Uterus (tissue), 4 donors: ENCODE measurements around the gene TBC1D5. TPM values are rescaled to one million over a fixed set of nuclear protein-coding genes. Genes with fewer than 3 reads are reported as not detected.

ENCODE experiments used
- DNase-seq, 2 donors: peaks; one replicate each; pipeline ENCODE4 v3.0.0-alpha.2; 2019 to 2020
- H3K27ac ChIP-seq, 2 donors: fragments of 200-600 bp; sonication (generic); 1 replicate in 1 of 2; 2 replicates in 1 of 2; pipeline ENCODE4 v1.5.1; 2016 to 2018
- H3K27me3 ChIP-seq, 2 donors: fragments of 200-600 bp; sonication (generic); one replicate each; pipeline ENCODE4 v1.5.1; 2018 to 2019; ENCODE audit warnings: control low read depth in 1 of 2
- H3K36me3 ChIP-seq, 2 donors: fragments of 200-600 bp; sonication (generic); one replicate each; pipeline ENCODE4 v1.5.1; 2019; ENCODE audit warnings: control low read depth in 1 of 2
- H3K4me1 ChIP-seq, 2 donors: fragments of 200-600 bp; sonication (generic); one replicate each; pipeline ENCODE4 v1.5.1; 2018 to 2019; ENCODE audit warnings: control low read depth in 1 of 2
- H3K4me3 ChIP-seq, 2 donors: fragments of 200-600 bp; sonication (generic); 1 replicate in 1 of 2; 2 replicates in 1 of 2; pipeline ENCODE4 v1.5.1; 2018 to 2019; ENCODE audit warnings: mild to moderate bottlenecking in 1 of 2
- H3K9me3 ChIP-seq, 2 donors: fragments of 200-600 bp; sonication (generic); one replicate each; pipeline ENCODE4 v1.5.1; 2019; ENCODE audit warnings: control low read depth in 1 of 2
- POLR2A ChIP-seq, 2 donors: fragments of 450-650 bp; IDR thresholded peaks; one replicate each; pipeline ENCODE4 v1.6.1; 2016; ENCODE audit warnings: antibody characterized with exemption in 2 of 2, mild to moderate bottlenecking in 1 of 2, moderate library complexity in 1 of 2
- intact Hi-C: fragments of 100-400 bp; cut with DNase I; formaldehyde crosslinking; loops from one replicate; pipeline ENCODE4 v1.15.1; 2023; ENCODE audit warnings: low total_unique reads
- total RNA-seq, 4 donors: library from RNA; depleted of rRNA in 3 of 4; stranded (reverse); fragments of >200 nt in 3 of 4; gene quantifications; one replicate each; pipeline versions ENCODE4 v1.1.0 to v1.2.4, GENCODE V29; 2014 to 2023
- TF ChIP-seq, protein P1 (sequence below), 4 experiments: fragments of 200-600 bp in 2 of 4; fragments of 450-650 bp in 2 of 4; sonication (generic) in 2 of 4; IDR thresholded peaks; one replicate each; pipeline ENCODE4 v1.5.1; 2016 to 2019; ENCODE audit warnings: antibody characterized with exemption in 4 of 4, mild to moderate bottlenecking in 2 of 4, moderate library complexity in 1 of 4
- donor health status: DM: yes; HTN: yes; CAD: no.

The TBC1D5 gene
- total RNA-seq, 4 donors from 2014 or later: 34.6 to 189 (median 75.6) TPM

DNA sequence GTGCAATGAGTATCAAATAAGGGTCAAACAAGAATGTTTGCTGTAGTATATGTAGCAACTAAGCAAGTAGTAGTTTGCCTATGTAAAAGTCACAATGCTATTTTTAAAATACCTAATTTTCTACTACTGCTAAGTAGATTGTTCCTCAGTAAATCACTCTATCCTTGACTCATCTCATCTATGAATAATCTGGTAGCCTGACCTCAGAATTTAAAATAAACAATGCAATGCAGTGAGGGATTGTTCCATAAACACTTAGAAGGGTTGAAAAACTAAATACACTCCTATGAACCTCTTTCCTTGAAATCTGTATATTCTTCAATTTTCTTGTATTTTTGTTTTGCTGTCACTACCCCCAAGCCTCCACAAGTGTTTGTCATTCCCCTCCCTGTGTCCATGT lies 253.3 kb downstream of the TBC1D5 start:
- Histone ChIP-seq H3K36me3 (no peaks in the 10 kb centered on the region), H3K4me1 (no peaks in the 10 kb centered on the region), H3K27ac (no peak overlapping the region), H3K27me3 (no peaks in the 10 kb centered on the region), H3K4me3 (no peak overlapping the region), H3K9me3 (peaks cover 0 to 8% of the 10 kb centered on the region in 2 donors)
- DNase-seq: no peak
- intact Hi-C loops: no loop called here
- TF ChIP-seq, protein P1, sequence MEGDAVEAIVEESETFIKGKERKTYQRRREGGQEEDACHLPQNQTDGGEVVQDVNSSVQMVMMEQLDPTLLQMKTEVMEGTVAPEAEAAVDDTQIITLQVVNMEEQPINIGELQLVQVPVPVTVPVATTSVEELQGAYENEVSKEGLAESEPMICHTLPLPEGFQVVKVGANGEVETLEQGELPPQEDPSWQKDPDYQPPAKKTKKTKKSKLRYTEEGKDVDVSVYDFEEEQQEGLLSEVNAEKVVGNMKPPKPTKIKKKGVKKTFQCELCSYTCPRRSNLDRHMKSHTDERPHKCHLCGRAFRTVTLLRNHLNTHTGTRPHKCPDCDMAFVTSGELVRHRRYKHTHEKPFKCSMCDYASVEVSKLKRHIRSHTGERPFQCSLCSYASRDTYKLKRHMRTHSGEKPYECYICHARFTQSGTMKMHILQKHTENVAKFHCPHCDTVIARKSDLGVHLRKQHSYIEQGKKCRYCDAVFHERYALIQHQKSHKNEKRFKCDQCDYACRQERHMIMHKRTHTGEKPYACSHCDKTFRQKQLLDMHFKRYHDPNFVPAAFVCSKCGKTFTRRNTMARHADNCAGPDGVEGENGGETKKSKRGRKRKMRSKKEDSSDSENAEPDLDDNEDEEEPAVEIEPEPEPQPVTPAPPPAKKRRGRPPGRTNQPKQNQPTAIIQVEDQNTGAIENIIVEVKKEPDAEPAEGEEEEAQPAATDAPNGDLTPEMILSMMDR (IDR thresholded peaks at IDR 0.05): no peak
- no peak for TF ChIP-seq POLR2A (IDR thresholded peaks at IDR 0.05)

DNA sequence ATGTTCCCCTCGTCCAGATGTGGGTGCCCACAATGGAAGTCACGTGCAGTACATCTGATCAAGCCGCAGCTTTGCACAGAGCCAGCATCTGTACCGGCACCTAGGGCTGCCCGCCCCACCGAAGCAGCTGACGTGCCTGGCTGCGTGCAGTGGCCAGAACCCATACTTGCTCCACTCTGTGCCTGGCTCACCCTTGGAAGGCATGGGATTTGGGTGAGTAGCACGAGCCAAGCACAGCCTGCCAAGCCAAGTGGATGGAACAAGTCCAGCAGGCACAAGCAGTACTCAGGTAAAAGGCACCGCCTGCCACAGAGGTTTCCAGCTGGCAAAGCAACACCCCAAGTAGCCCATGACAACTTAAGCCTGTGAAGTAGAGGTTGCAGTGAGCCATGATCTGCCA lies 261.3 kb downstream of the TBC1D5 start:
- Histone ChIP-seq H3K27me3 (no peaks in the 10 kb centered on the region), H3K4me3 (no peak overlapping the region), H3K9me3 (no peaks in the 10 kb centered on the region), H3K36me3 (no peaks in the 10 kb centered on the region), H3K4me1 (no peaks in the 10 kb centered on the region), H3K27ac (no peak overlapping the region)
- intact Hi-C loops: no loop called here
- no peak for DNase-seq
- TF ChIP-seq, protein P1 (IDR thresholded peaks at IDR 0.05): no peak
- no peak for TF ChIP-seq POLR2A (IDR thresholded peaks at IDR 0.05)

DNA sequence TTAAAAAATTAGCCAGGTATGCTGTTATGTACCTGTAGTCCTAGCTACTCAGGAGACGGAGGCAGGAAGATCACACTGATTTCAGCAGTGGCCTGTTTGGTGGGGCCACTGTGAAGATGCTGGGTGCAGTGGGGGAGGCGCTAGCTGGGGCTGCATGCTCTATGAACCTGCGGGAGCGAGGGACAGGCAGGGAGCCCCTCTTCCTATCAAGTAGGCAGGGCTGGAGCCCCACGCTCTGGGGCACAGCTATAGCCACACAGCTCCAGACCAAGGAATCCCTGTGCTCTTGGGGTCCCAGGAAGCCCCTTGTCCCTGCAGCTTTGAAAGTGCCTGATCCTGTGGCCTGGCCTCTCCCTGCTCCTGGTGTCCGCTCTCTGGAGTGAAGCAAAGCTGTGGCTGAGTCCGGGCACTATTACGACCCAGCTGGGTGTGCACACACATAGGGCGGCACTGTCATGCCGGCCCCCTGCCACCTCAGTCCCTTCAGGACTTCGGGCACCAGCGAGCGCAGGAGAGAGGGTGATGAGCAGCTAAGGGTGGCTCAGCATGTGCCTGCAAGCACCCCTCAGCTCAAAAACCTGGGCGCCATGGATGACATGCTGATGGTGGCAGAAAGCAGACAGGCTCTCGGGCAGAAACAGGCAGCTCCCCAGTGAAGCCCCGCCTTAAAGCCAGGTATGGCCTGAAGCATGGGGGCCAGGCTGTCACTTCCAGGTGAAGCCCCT lies 262.6 kb downstream of the TBC1D5 start:
- Histone ChIP-seq H3K27me3 (no peaks in the 10 kb centered on the region), H3K4me3 (no peak overlapping the region), H3K9me3 (no peaks in the 10 kb centered on the region), H3K27ac (no peak overlapping the region), H3K36me3 (no peaks in the 10 kb centered on the region), H3K4me1 (no peaks in the 10 kb centered on the region)
- DNase-seq: no peak
- intact Hi-C loops: no loop called here
- TF ChIP-seq, protein P1 (IDR thresholded peaks at IDR 0.05): no peak
- TF ChIP-seq POLR2A (IDR thresholded peaks at IDR 0.05): no peak

DNA sequence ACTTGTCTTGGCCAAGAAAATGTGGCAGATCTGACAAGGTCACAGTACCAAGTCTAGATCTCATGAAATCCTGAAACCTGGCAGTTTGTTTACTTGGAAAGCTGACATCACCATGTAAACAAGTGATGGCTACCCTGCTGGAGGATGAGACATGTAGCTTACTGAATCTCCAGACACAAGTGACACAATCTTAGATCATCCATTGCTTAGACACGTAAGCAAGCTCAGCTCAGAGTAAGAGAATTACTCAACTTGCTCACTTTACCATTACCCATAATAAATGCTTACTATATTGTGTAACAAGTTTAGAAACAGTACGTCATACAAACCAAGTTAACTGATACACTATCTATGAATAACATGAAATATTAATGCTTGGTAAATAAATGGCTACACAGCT lies 263.8 kb downstream of the TBC1D5 start:
- intact Hi-C loops: no loop called here
- Histone ChIP-seq H3K27me3 (no peaks in the 10 kb centered on the region), H3K4me3 (no peak overlapping the region), H3K4me1 (no peaks in the 10 kb centered on the region), H3K9me3 (no peaks in the 10 kb centered on the region), H3K36me3 (no peaks in the 10 kb centered on the region), H3K27ac (no peak overlapping the region)
- DNase-seq: no peak
- TF ChIP-seq POLR2A (IDR thresholded peaks at IDR 0.05): no peak

DNA sequence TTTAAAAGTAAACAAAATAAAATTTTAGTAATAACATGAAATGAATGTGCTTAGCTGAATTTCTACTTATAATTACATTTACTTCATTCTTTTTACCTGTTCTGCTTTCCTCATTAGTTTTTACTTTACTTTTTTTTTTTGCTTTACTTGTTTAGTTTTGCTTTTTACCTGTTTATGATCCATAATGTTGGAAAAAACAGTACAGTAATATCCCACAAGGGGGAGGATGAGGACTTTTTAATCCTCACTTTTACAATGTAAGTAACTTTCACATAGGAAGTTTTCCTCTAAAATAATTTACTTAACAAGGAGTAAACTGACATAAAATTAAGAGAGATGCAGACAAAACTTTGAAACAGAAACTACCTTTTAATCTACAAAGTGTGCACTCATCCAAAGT lies 268.7 kb downstream of the TBC1D5 start:
- Histone ChIP-seq H3K4me1 (no peaks in the 10 kb centered on the region), H3K4me3 (no peak overlapping the region), H3K9me3 (no peaks in the 10 kb centered on the region), H3K36me3 (no peaks in the 10 kb centered on the region), H3K27me3 (no peaks in the 10 kb centered on the region), H3K27ac (no peak overlapping the region)
- no peak for DNase-seq
- intact Hi-C loops: no loop called here
- no peak for TF ChIP-seq POLR2A (IDR thresholded peaks at IDR 0.05)
- TF ChIP-seq, protein P1 (IDR thresholded peaks at IDR 0.05): no peak
